Transverse colon (tissue), 4 donors: ENCODE measurements around the gene RBCK1.

Experiments
- POLR2AphosphoS5 ChIP-seq, 3 donors: sonication (generic); formaldehyde crosslinking; IDR thresholded peaks; one replicate each; pipeline ENCODE4 v1.6.1; 2016; ENCODE audit warnings: antibody characterized with exemption in 3 of 3
- TF ChIP-seq, protein P1 (sequence below), 5 experiments: fragments of 200-600 bp in 3 of 5; fragments of 450-650 bp in 2 of 5; sonication (generic) in 3 of 5; IDR thresholded peaks; 1 replicate in 2 of 5; 2 replicates in 3 of 5; pipeline ENCODE4 v1.5.1; 2016 to 2017; ENCODE audit warnings: antibody characterized with exemption in 5 of 5, inconsistent platforms in 3 of 5, mild to moderate bottlenecking in 2 of 5, moderate library complexity in 1 of 5

DNA sequence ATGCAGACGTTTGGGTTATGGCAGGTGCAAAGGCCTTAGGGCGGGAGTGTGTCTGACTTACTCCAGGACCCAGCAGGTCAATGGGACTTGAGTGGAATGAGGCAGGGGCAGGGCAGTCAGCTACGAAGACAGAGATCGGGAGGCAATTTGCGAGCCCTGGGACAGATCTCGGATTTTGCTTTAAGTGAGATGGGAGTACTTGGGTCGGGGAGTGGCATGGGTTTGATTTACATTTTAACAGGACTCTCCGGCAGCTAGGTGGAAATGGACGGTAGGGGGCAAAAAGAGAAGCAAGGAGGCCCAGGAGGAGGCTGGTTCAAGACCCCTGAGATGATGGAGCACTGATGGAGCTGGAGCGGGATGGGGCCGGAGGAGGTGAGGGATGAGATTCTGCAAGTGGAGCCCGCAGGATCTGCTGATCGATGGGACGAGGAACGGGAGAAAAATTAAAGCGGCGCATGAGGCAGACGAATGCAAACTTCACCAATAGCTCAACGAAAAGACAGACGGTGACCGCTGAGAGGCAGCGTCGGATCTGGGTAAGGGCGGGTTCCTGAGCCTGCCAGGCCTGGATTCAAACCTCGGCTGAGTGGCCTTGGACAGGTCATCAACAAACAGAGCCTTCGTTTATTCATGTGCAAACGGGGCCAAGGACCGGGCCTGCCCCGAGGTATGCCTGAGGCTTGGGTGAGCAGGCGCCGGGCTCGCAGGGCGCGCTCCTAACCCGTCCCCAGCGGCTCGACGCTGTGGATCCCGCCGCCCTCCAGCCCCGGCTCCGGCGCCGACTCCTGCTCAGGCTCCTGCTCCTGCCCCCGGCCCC, 756 bp upstream of the RBCK1 start:
- TF ChIP-seq, protein P1, sequence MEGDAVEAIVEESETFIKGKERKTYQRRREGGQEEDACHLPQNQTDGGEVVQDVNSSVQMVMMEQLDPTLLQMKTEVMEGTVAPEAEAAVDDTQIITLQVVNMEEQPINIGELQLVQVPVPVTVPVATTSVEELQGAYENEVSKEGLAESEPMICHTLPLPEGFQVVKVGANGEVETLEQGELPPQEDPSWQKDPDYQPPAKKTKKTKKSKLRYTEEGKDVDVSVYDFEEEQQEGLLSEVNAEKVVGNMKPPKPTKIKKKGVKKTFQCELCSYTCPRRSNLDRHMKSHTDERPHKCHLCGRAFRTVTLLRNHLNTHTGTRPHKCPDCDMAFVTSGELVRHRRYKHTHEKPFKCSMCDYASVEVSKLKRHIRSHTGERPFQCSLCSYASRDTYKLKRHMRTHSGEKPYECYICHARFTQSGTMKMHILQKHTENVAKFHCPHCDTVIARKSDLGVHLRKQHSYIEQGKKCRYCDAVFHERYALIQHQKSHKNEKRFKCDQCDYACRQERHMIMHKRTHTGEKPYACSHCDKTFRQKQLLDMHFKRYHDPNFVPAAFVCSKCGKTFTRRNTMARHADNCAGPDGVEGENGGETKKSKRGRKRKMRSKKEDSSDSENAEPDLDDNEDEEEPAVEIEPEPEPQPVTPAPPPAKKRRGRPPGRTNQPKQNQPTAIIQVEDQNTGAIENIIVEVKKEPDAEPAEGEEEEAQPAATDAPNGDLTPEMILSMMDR (IDR thresholded peaks at IDR 0.05): peak in 4 of 5 experiments; percentile 17 to 53 (median 34)
- peak in 2 of 3 donors; percentile 48 to 54 for TF ChIP-seq POLR2AphosphoS5 (IDR thresholded peaks at IDR 0.05)
